ENCODE data around the gene MPPED2. TPM values are rescaled to one million over a fixed set of nuclear protein-coding genes. Genes with fewer than 3 reads are reported as not detected.

Gene MPPED2
- total RNA-seq, 1 donor from 2014 or later, result 15.7 TPM

- H3K27ac ChIP-seq (ENCODE audit: low read depth, low read length), result no peak overlapping the region
- no peak overlapping the region for H3K4me3 ChIP-seq (ENCODE audit: low read length in 3 of 3)
- peaks cover 7 to 30% (median 12%) of the 10 kb centered on the region in 3 donors for H3K4me1 ChIP-seq (ENCODE audit: control insufficient read depth in 3 of 3, insufficient read depth in 3 of 3, low read length in 3 of 3)
- H3K9me3 ChIP-seq (ENCODE audit: control insufficient read depth in 3 of 3, low read length in 3 of 3), result no peaks in the 10 kb centered on the region
- no peak overlapping the region for H3K9ac ChIP-seq (ENCODE audit: low read depth in 1 of 3, low read length in 3 of 3)
- no peaks in the 10 kb centered on the region for H3K27me3 ChIP-seq (ENCODE audit: control insufficient read depth in 3 of 3, insufficient read depth in 3 of 3, low read length in 3 of 3)
- H3K36me3 ChIP-seq (ENCODE audit: control insufficient read depth in 3 of 3, insufficient read depth in 3 of 3, low read length in 3 of 3), result no peaks in the 10 kb centered on the region
Observed at GRCh38 chr11:30420233-30420787, 165.8 kb downstream of the MPPED2 start.

DNA sequence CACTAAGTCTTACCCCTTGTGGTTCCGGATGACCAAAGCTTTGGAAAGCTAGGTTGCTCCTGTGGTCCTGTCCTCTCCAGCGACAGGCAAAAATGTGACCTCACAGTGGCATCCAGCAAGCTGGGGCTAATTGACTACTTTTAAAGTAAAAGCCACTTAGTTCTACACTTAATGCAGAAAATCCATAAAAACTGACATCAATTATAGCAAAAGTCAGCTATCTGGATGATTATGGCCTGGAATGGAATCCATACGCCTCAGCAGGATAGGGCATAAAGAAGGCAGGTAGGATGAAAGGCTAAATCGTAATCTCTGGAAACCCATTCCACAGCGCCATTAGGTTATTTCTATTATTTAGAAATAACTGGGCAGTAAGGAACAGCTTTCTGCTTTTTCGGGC, 171.3 kb downstream of the MPPED2 start:
- Histone ChIP-seq H3K9me3 (ENCODE audit: control insufficient read depth in 3 of 3, low read length in 3 of 3) (no peaks in the 10 kb centered on the region), H3K4me3 (ENCODE audit: low read length in 3 of 3) (no peak overlapping the region), H3K27me3 (ENCODE audit: control insufficient read depth in 3 of 3, insufficient read depth in 3 of 3, low read length in 3 of 3) (no peaks in the 10 kb centered on the region), H3K27ac (ENCODE audit: low read depth, low read length) (no peak overlapping the region), H3K36me3 (ENCODE audit: control insufficient read depth in 3 of 3, insufficient read depth in 3 of 3, low read length in 3 of 3) (no peaks in the 10 kb centered on the region), H3K9ac (ENCODE audit: low read depth in 1 of 3, low read length in 3 of 3) (no peak overlapping the region), H3K4me1 (ENCODE audit: control insufficient read depth in 3 of 3, insufficient read depth in 3 of 3, low read length in 3 of 3) (no peaks in the 10 kb centered on the region)

DNA sequence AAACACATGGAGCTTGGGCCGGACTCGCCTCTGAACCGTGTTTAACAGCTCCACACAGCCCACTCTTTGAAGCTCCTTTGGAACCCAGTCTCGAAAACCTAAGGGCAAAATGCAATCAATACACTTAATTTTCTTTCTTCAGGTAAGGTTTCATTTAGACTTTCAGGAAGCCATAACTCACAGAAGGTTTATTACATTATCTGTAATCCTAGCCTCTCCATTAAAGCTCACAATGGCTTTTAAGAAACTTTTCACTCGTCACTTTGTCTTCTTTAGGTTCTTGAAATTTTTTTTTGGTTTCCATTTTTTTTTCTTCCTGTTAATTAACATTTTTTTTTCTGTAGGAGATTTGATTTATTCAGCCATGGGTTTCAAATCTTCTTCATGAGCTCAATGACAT, 171.9 kb downstream of the MPPED2 start:
- no peaks in the 10 kb centered on the region for H3K4me1 ChIP-seq (ENCODE audit: control insufficient read depth in 3 of 3, insufficient read depth in 3 of 3, low read length in 3 of 3)
- no peak overlapping the region for H3K27ac ChIP-seq (ENCODE audit: low read depth, low read length)
- H3K9me3 ChIP-seq (ENCODE audit: control insufficient read depth in 3 of 3, low read length in 3 of 3), result no peaks in the 10 kb centered on the region
- no peak overlapping the region for H3K4me3 ChIP-seq (ENCODE audit: low read length in 3 of 3)
- no peaks in the 10 kb centered on the region for H3K36me3 ChIP-seq (ENCODE audit: control insufficient read depth in 3 of 3, insufficient read depth in 3 of 3, low read length in 3 of 3)
- no peak overlapping the region for H3K9ac ChIP-seq (ENCODE audit: low read depth in 1 of 3, low read length in 3 of 3)
- H3K27me3 ChIP-seq (ENCODE audit: control insufficient read depth in 3 of 3, insufficient read depth in 3 of 3, low read length in 3 of 3), result no peaks in the 10 kb centered on the region

DNA sequence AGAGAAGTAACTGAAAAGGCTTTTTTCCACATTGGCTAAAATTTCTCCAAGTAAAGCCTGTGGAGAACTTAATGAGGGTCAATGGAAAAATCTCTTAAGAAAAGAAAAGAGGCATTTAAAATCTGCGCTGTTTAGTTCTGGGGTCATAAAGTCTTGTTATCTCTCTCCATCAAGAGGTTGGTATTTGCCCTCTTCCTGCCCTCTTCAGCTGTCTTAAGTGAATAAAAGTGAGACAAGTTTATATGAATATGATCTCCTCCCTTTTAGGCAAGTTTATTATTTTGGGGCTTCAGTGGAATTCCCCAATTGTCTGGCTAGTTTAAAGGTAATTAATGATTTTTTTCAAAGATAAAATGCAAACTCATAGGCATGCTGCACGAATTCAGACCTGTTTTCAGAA, 173.6 kb downstream of the MPPED2 start:
- H3K9ac ChIP-seq (ENCODE audit: low read depth in 1 of 3, low read length in 3 of 3), result no peak overlapping the region
- H3K4me3 ChIP-seq (ENCODE audit: low read length in 3 of 3), result no peak overlapping the region
- H3K9me3 ChIP-seq (ENCODE audit: control insufficient read depth in 3 of 3, low read length in 3 of 3), result no peaks in the 10 kb centered on the region
- H3K27ac ChIP-seq (ENCODE audit: low read depth, low read length), result no peak overlapping the region
- H3K27me3 ChIP-seq (ENCODE audit: control insufficient read depth in 3 of 3, insufficient read depth in 3 of 3, low read length in 3 of 3), result no peaks in the 10 kb centered on the region
- no peaks in the 10 kb centered on the region for H3K36me3 ChIP-seq (ENCODE audit: control insufficient read depth in 3 of 3, insufficient read depth in 3 of 3, low read length in 3 of 3)
- no peaks in the 10 kb centered on the region for H3K4me1 ChIP-seq (ENCODE audit: control insufficient read depth in 3 of 3, insufficient read depth in 3 of 3, low read length in 3 of 3)

DNA sequence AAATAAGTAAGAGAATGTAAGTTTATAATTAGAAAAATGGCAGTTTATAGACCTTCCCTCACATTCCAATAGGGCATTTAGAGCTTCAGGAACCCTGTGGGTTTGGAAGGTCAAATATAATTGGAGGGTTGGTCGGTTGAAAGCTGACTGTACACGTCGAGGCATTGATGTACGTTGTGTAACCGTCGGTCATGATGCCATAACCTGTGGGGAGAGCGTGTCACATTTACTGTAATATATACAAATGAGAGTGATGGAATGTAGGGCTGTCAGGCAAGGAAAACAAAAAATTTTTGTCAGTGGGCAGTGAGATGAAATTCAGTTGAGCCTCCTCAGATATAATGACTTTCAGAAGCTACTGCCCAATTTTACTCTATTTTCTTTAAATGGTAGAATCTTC, 174.8 kb downstream of the MPPED2 start:
- H3K4me3 ChIP-seq (ENCODE audit: low read length in 3 of 3), result no peak overlapping the region
- H3K36me3 ChIP-seq (ENCODE audit: control insufficient read depth in 3 of 3, insufficient read depth in 3 of 3, low read length in 3 of 3), result no peaks in the 10 kb centered on the region
- H3K27me3 ChIP-seq (ENCODE audit: control insufficient read depth in 3 of 3, insufficient read depth in 3 of 3, low read length in 3 of 3), result no peaks in the 10 kb centered on the region
- no peaks in the 10 kb centered on the region for H3K4me1 ChIP-seq (ENCODE audit: control insufficient read depth in 3 of 3, insufficient read depth in 3 of 3, low read length in 3 of 3)
- no peak overlapping the region for H3K9ac ChIP-seq (ENCODE audit: low read depth in 1 of 3, low read length in 3 of 3)
- no peaks in the 10 kb centered on the region for H3K9me3 ChIP-seq (ENCODE audit: control insufficient read depth in 3 of 3, low read length in 3 of 3)
- H3K27ac ChIP-seq (ENCODE audit: low read depth, low read length), result no peak overlapping the region

- no peak overlapping the region for H3K27ac ChIP-seq (ENCODE audit: low read depth, low read length)
- no peaks in the 10 kb centered on the region for H3K9me3 ChIP-seq (ENCODE audit: control insufficient read depth in 3 of 3, low read length in 3 of 3)
- H3K4me1 ChIP-seq (ENCODE audit: control insufficient read depth in 3 of 3, insufficient read depth in 3 of 3, low read length in 3 of 3), result no peaks in the 10 kb centered on the region
- H3K9ac ChIP-seq (ENCODE audit: low read depth in 1 of 3, low read length in 3 of 3), result no peak overlapping the region
- H3K27me3 ChIP-seq (ENCODE audit: control insufficient read depth in 3 of 3, insufficient read depth in 3 of 3, low read length in 3 of 3), result no peaks in the 10 kb centered on the region
- no peak overlapping the region for H3K4me3 ChIP-seq (ENCODE audit: low read length in 3 of 3)
- H3K36me3 ChIP-seq (ENCODE audit: control insufficient read depth in 3 of 3, insufficient read depth in 3 of 3, low read length in 3 of 3), result no peaks in the 10 kb centered on the region
Observed at GRCh38 chr11:30406978-30407762, 179.0 kb downstream of the MPPED2 start.

DNA sequence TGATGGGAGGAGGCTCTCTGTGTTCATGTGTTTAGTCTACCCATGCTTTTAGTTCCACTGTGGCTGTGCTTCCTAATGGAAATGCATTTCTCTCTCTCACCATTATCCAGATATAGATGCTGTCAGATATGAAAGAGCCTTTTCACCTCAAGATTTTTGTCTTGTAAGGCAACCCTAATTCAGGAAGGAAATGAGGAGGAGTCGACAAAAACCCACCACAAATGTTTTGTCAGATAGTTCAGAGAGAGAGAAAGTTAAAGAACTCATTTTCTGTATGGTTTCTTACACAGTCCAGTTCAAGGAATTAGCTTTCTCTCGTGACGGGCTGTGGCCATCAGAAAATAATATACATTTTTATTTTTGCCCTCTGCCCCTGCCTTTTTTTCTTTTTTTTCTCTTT, 180.8 kb downstream of the MPPED2 start:
- no peaks in the 10 kb centered on the region for H3K9me3 ChIP-seq (ENCODE audit: control insufficient read depth in 3 of 3, low read length in 3 of 3)
- no peaks in the 10 kb centered on the region for H3K4me1 ChIP-seq (ENCODE audit: control insufficient read depth in 3 of 3, insufficient read depth in 3 of 3, low read length in 3 of 3)
- H3K9ac ChIP-seq (ENCODE audit: low read depth in 1 of 3, low read length in 3 of 3), result no peak overlapping the region
- H3K27ac ChIP-seq (ENCODE audit: low read depth, low read length), result no peak overlapping the region
- no peaks in the 10 kb centered on the region for H3K27me3 ChIP-seq (ENCODE audit: control insufficient read depth in 3 of 3, insufficient read depth in 3 of 3, low read length in 3 of 3)
- H3K36me3 ChIP-seq (ENCODE audit: control insufficient read depth in 3 of 3, insufficient read depth in 3 of 3, low read length in 3 of 3), result no peaks in the 10 kb centered on the region
- H3K4me3 ChIP-seq (ENCODE audit: low read length in 3 of 3), result no peak overlapping the region

DNA sequence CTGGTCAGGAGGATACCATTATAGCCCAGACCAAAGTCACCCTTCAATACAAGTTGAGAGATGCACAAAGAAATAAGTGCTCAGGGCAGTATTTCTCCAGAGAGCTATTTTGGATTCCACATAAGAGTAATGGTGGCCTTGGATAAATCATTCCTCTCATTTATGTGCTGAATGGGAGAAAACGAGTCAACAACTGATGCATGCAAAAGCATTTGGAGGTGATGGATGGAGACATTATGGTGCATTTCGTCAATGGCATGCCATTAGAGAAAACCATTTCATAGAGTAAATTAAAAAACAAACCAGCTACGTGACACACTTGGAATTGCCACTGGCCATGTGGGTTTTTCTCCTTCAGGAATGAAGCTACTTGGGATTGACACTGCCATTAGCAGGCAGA, 182.0 kb downstream of the MPPED2 start:
- Histone ChIP-seq H3K27ac (ENCODE audit: low read depth, low read length) (no peak overlapping the region), H3K9ac (ENCODE audit: low read depth in 1 of 3, low read length in 3 of 3) (no peak overlapping the region), H3K4me1 (ENCODE audit: control insufficient read depth in 3 of 3, insufficient read depth in 3 of 3, low read length in 3 of 3) (no peaks in the 10 kb centered on the region), H3K4me3 (ENCODE audit: low read length in 3 of 3) (no peak overlapping the region), H3K27me3 (ENCODE audit: control insufficient read depth in 3 of 3, insufficient read depth in 3 of 3, low read length in 3 of 3) (no peaks in the 10 kb centered on the region), H3K9me3 (ENCODE audit: control insufficient read depth in 3 of 3, low read length in 3 of 3) (no peaks in the 10 kb centered on the region), H3K36me3 (ENCODE audit: control insufficient read depth in 3 of 3, insufficient read depth in 3 of 3, low read length in 3 of 3) (no peaks in the 10 kb centered on the region)

- no peaks in the 10 kb centered on the region for H3K9me3 ChIP-seq (ENCODE audit: control insufficient read depth in 3 of 3, low read length in 3 of 3)
- no peak overlapping the region for H3K4me3 ChIP-seq (ENCODE audit: low read length in 3 of 3)
Observed at GRCh38 chr11:30395751-30396150, 190.4 kb downstream of the MPPED2 start.

DNA sequence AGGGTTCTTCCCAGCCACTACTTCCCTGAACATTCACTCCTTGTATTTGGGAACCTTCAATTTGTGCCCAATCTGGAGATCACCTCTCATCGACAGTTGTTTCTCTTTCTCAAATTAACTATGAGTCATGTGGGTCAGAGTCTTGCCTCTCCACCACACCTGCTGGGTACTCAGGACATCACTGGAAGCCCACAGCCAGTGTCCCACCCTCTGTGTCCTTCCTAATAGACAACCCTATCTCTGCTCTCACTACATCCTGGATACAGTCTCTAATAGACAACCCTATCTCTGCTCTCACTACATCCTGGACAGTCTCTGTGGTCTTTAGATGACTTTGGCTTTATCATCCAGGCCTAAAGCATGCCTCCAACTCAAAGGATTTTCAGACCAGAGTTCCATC, 193.1 kb downstream of the MPPED2 start:
- H3K4me1 ChIP-seq (ENCODE audit: control insufficient read depth in 3 of 3, insufficient read depth in 3 of 3, low read length in 3 of 3), result peaks cover 3 to 10% (median 8%) of the 10 kb centered on the region in 3 donors
- peaks cover 0 to 2% (median 0%) of the 10 kb centered on the region in 3 donors for H3K9me3 ChIP-seq (ENCODE audit: control insufficient read depth in 3 of 3, low read length in 3 of 3)
- H3K9ac ChIP-seq (ENCODE audit: low read depth in 1 of 3, low read length in 3 of 3), result no peak overlapping the region
- no peaks in the 10 kb centered on the region for H3K27me3 ChIP-seq (ENCODE audit: control insufficient read depth in 3 of 3, insufficient read depth in 3 of 3, low read length in 3 of 3)
- H3K4me3 ChIP-seq (ENCODE audit: low read length in 3 of 3), result no peak overlapping the region
- no peak overlapping the region for H3K27ac ChIP-seq (ENCODE audit: low read depth, low read length)
- no peaks in the 10 kb centered on the region for H3K36me3 ChIP-seq (ENCODE audit: control insufficient read depth in 3 of 3, insufficient read depth in 3 of 3, low read length in 3 of 3)

More at GRCh38 chr11:30395751-30396150, 190.4 kb downstream of the MPPED2 start:
- Histone ChIP-seq H3K27me3 (ENCODE audit: control insufficient read depth in 3 of 3, insufficient read depth in 3 of 3, low read length in 3 of 3) (no peaks in the 10 kb centered on the region), H3K9ac (ENCODE audit: low read depth in 1 of 3, low read length in 3 of 3) (no peak overlapping the region), H3K27ac (ENCODE audit: low read depth, low read length) (no peak overlapping the region), H3K36me3 (ENCODE audit: control insufficient read depth in 3 of 3, insufficient read depth in 3 of 3, low read length in 3 of 3) (no peaks in the 10 kb centered on the region), H3K4me1 (ENCODE audit: control insufficient read depth in 3 of 3, insufficient read depth in 3 of 3, low read length in 3 of 3) (peaks cover 3 to 10% (median 8%) of the 10 kb centered on the region in 3 donors)

Measured in skeletal muscle tissue (tissue), 4 donors.